ENCODE measurements around the gene RELN. TPM values are rescaled to one million over a fixed set of nuclear protein-coding genes. Genes with fewer than 3 reads are reported as not detected.

RELN gene
- total RNA-seq, 2 donors from 2014 or later, result 3.9 to 8.5 TPM

- TF ChIP-seq CTCF (conservative IDR thresholded peaks at IDR 0.05), result no peak
- Mint-ChIP-seq H3K27me3 (ENCODE audit: insufficient read depth) (no peaks in the 10 kb centered on the region), H3K36me3 (ENCODE audit: low read depth) (no peaks in the 10 kb centered on the region), H3K4me3 (no peak overlapping the region), H3K9me3 (no peaks in the 10 kb centered on the region), H3K27ac (no peak overlapping the region), H3K4me1 (peaks cover 14% of the 10 kb centered on the region)
- Histone ChIP-seq H3K9me3 (ENCODE audit: control insufficient read depth, low read length) (no peaks in the 10 kb centered on the region), H3K27ac (ENCODE audit: low read depth, low read length) (no peak overlapping the region), H3K4me1 (ENCODE audit: control insufficient read depth, insufficient read depth, low read length) (no peaks in the 10 kb centered on the region), H3K27me3 (ENCODE audit: control insufficient read depth, insufficient read depth, low read length, poor library complexity, severe bottlenecking) (peaks cover 26% of the 10 kb centered on the region), H3K4me3 (ENCODE audit: low read length) (no peak overlapping the region), H3K9ac (ENCODE audit: extremely low read depth, low read length, poor library complexity, severe bottlenecking) (no peak overlapping the region), H3K36me3 (ENCODE audit: control insufficient read depth, insufficient read depth, low read length) (no peaks in the 10 kb centered on the region)
- 89 to 92% methylated on average over 3 to 5 of the region's 5 CpGs for WGBS, 2 experiments (ENCODE audit: insufficient coverage in 1 of 2, insufficient read length in 1 of 2)
- no peak for DNase-seq
Observed at GRCh38 chr7:103811290-103811689, 178.2 kb downstream of the RELN start.

- no peak overlapping the region for H3K4me3 Mint-ChIP-seq
- Histone ChIP-seq H3K9me3 (ENCODE audit: control insufficient read depth, low read length) (no peaks in the 10 kb centered on the region), H3K4me1 (ENCODE audit: control insufficient read depth, insufficient read depth, low read length) (no peaks in the 10 kb centered on the region), H3K27me3 (ENCODE audit: control insufficient read depth, insufficient read depth, low read length, poor library complexity, severe bottlenecking) (peaks cover 26% of the 10 kb centered on the region), H3K27ac (ENCODE audit: low read depth, low read length) (no peak overlapping the region), H3K9ac (ENCODE audit: extremely low read depth, low read length, poor library complexity, severe bottlenecking) (no peak overlapping the region), H3K4me3 (ENCODE audit: low read length) (no peak overlapping the region), H3K36me3 (ENCODE audit: control insufficient read depth, insufficient read depth, low read length) (no peaks in the 10 kb centered on the region)
- no peaks in the 10 kb centered on the region for H3K36me3 Mint-ChIP-seq (ENCODE audit: low read depth)
- no peaks in the 10 kb centered on the region for H3K9me3 Mint-ChIP-seq
- WGBS, 2 experiments (ENCODE audit: insufficient coverage in 1 of 2, insufficient read length in 1 of 2), result 81 to 84% methylated on average over 9 to 11 of the region's 11 CpGs
- H3K27me3 Mint-ChIP-seq (ENCODE audit: insufficient read depth), result no peaks in the 10 kb centered on the region
- no peak for DNase-seq
- no peak overlapping the region for H3K27ac Mint-ChIP-seq
- peaks cover 14% of the 10 kb centered on the region for H3K4me1 Mint-ChIP-seq
- TF ChIP-seq CTCF (conservative IDR thresholded peaks at IDR 0.05), result no peak
Observed at GRCh38 chr7:103810112-103810744, 179.2 kb downstream of the RELN start.

GRCh38 chr7:103809229-103809994, 180.0 kb downstream of the RELN start:
- no peaks in the 10 kb centered on the region for H3K27me3 Mint-ChIP-seq (ENCODE audit: insufficient read depth)

More at GRCh38 chr7:103809229-103809994, 180.0 kb downstream of the RELN start:
- Histone ChIP-seq H3K27me3 (ENCODE audit: control insufficient read depth, insufficient read depth, low read length, poor library complexity, severe bottlenecking) (peaks cover 21% of the 10 kb centered on the region), H3K9me3 (ENCODE audit: control insufficient read depth, low read length) (no peaks in the 10 kb centered on the region), H3K36me3 (ENCODE audit: control insufficient read depth, insufficient read depth, low read length) (no peaks in the 10 kb centered on the region), H3K27ac (ENCODE audit: low read depth, low read length) (no peak overlapping the region), H3K4me3 (ENCODE audit: low read length) (no peak overlapping the region), H3K4me1 (ENCODE audit: control insufficient read depth, insufficient read depth, low read length) (no peaks in the 10 kb centered on the region), H3K9ac (ENCODE audit: extremely low read depth, low read length, poor library complexity, severe bottlenecking) (no peak overlapping the region)
- no peak for DNase-seq
- peaks cover 14% of the 10 kb centered on the region for H3K4me1 Mint-ChIP-seq
- 75 to 76% methylated on average over 5 to 6 of the region's 6 CpGs for WGBS, 2 experiments (ENCODE audit: insufficient coverage in 1 of 2, insufficient read length in 1 of 2)
- no peaks in the 10 kb centered on the region for H3K9me3 Mint-ChIP-seq
- H3K27ac Mint-ChIP-seq, result no peak overlapping the region
- H3K36me3 Mint-ChIP-seq (ENCODE audit: low read depth), result no peaks in the 10 kb centered on the region
- TF ChIP-seq CTCF (conservative IDR thresholded peaks at IDR 0.05), result no peak
- no peak overlapping the region for H3K4me3 Mint-ChIP-seq

All from endodermal cell (in vitro differentiated cells).